Measurements from ENCODE around the gene CLRN3.

The CLRN3 gene

GRCh38 chr10:127896590-127896989, 3.8 kb upstream of the CLRN3 start:
- DNase-seq = no peak

GRCh38 chr10:127894146-127894545, 1.4 kb upstream of the CLRN3 start:
- no peak for DNase-seq

DNA sequence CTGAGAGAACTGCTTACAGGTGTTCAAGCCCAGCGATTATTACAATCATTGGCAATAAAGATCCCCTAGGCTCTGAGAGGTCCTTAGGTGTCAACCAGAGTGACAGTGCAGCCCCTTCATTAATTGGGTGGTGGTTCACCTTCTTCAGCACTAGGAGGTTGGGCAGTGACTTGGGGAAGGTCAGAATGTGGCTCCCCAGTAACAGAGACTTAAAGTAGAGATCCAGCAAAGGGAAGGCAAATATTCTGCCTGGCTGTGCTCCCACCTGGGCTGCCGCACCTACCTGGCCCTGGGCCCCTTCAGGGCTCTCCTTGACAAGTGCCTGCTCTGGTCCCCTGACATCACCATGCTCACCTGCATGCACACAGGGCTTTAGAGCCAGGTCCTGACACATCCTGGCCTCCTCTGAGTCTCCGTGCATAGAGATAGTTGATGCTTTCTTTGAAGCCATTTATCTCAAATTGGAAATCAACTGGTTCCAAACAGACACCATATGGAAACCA, 1.9 kb downstream of the CLRN3 start:
- no peak for DNase-seq

DNA sequence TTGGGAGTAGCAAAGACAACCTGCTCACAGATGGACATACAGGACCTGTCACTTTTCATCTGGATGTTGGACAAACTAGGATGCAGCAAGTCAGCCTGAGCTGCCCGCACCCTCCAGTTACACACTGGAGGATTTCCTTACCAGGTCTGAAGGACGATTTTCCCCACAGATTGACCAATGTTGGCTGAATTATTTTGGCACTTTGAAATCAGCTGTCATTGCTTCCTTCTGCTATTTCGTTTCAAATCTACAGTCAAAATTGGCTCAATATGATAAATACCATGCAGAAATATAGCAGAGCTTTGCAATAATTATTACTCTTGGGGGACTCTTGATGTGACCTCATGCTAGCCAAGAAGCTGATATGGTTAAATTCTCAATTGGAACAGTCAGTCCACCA, 2.5 kb downstream of the CLRN3 start:
- DNase-seq = no peak

- no peak for DNase-seq
Measured at GRCh38 chr10:127889605-127890195, 3.0 kb downstream of the CLRN3 start.

DNA sequence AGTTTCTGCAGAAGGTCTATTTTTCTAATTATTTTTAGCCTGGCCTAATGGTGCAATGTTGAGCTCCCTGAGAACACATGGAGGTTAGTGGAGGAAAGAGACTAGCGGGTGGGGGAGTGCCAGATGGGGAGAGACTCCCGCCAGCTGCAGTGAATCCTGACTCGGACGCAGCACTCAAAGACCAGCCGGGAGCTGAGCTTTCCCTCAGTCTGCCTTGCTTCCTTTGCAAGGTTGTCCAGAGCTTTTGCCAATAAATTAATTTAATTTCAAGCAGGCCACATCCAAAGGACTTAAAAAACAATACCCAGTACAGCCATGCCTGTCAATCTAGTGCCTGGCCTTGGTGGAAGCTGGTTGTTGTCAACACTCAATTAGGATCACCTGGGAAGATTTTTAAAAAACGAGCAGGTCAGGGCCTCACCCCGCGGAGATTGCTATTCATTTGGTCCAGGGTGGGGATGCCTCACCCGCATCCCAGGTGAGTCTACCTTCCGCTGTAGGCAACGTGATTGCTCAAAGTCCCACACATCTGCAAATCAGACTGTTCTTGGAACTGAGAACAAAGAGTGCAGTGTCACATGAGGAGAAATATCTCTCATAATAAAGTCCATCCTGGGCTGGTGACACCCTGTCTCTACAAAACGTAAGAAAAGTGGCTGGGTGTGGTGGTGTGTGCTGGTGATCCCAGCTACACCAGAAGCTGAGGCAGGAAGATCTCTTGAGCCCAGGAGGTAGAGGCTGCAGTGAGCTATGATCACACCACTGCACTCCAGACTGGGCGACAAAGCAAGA, 4.0 kb downstream of the CLRN3 start:
- DNase-seq = no peak

DNA sequence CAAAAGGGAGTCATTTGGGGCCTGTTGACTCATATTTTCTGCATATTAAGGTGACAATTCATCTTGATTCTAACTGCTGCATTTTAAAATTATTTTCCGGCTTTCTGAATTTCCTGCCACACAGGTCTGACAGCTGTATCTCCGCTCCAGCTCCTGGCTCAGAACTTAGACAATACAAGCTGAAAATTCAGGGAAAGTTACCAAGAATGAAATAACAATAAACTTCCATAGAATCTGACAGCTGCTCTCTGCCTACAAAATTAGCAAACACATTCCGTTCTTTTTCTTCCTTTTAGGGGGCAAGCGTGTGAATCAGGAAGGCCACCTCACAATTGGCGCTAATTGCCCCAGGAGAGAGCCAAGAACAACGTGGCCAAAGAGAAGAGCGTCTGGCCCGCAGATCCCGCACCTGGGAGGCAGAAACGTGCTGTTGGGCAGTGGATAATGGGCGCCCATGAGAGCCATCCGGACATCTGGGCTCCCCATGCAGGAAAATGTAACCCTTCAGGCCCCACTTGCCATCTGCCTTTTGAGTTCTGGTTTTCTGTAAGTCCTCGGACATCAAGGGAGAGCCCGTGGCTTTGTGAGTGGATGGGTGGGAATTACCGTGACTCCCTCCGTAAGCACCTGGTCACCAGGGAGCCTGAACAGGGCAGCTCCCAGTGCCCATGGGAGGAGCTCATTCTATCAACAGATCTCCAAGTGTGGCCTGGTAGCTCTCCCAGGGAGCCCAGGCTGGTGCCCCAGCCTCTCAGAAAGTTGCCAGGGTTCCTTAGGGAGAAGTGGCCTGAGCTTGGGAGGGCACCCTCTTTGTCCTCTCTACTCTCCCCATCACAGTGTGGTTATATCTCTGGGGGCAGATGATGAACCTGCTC, 5.0 kb downstream of the CLRN3 start:
- DNase-seq = no peak

DNA sequence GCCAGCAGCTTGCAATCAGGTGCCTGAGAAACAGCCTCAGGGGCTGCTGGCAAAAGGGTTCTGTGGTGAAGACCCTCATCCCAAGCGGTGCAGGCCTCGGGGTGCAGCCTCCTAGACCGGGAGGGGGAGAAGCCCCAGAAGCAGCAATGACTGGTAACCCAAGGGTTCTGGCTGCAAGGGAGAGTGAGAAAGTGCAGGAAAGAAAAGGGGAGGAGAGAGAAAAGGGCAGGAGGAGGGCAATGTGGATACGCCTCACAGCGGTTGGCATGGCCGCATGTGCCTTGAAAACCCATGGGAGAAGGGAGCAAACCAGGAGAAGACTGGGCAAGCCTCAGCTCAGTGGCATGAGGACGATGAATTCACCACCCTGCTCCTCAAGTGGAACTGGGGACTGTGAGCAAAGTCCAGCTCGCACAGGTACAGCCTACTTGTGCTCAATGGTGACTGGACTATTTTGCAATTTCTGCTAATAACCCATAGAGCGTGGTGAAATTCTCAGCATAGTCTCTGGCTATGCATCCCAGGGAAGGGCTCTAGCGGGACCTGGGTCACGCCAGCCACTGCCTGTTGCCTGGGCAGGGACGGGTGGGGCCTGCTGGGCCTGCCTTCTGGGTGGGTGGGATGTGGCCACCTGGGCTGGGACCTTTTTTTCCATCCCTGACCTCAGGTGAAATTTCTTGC, 6.2 kb downstream of the CLRN3 start:
- no peak for DNase-seq

DNA sequence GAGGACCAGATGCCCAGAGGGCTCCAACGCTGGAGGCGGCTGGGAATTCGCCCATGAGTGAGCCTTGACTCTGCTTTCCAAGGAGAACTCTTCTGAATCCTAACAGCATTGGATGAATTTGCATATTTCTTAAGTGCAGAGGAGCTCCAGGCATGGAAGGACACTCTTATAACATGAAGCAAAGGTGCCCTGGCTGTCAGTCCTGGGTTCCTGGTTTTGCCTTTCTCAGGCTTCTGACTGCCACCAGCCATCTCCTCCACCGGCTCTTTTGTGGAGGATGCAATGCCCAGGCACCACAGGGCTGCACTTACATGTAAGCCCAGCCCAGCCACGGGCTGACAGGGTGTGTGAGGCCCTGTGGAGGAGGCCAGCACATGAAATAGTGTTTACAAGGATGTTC, 8.2 kb downstream of the CLRN3 start:
- DNase-seq = no peak

DNA sequence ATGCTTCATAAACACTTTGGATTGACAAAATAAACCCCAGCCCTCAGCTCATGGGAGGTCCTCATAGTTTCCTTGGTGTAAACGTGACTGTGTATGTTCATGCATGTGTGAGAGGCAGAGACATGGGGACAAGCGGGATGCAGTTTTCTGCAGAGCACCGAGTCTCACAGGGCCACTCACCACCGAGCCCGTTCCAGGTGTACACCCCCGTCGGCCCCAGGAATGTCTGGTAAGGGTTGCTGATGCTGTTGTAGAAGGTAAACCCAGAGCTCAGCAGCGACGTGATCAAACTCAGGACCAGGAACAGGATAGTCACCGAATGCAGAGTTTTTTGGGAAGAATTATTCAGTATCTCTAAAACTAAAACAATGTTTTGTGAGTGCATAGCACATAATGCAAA, 9.2 kb downstream of the CLRN3 start:
- DNase-seq = no peak

DNA sequence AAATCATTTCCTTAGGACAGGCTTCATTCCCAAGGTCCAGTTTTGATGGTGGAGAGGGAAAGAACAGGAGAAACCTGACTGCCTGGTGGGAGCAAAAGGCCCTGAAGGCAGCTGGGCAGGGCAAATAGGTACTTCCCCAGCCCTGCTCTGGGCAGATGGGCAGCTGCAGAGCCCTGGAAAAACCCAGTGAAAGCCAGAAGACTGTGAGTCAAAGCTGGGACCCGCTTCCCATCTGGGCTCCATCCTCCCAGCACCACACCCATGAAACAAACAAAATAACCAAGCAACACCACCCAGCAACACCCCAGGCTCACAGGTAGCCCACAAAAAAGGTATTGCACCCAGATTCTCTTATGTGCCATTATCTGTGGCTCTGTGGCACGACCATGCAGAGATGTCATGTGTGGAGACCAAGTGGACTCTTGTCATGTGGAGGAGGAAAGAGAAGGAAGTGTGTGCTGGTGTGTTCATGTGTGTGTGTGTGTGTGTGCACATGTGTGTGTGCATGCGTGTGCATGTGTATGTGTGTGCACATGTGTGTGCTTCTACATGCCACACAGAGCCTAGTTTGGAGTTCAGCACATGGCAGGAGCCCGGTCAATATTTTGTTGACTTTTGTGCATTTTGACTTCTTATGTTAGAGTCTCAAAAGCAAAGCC, 9.8 kb downstream of the CLRN3 start:
- DNase-seq = no peak

GRCh38 chr10:127882391-127882790, 10.3 kb downstream of the CLRN3 start:
- DNase-seq = no peak

- DNase-seq = no peak
Measured at GRCh38 chr10:127881262-127881661, 11.5 kb downstream of the CLRN3 start.

- no peak for DNase-seq
Measured at GRCh38 chr10:127880557-127880956, 12.2 kb downstream of the CLRN3 start.

DNA sequence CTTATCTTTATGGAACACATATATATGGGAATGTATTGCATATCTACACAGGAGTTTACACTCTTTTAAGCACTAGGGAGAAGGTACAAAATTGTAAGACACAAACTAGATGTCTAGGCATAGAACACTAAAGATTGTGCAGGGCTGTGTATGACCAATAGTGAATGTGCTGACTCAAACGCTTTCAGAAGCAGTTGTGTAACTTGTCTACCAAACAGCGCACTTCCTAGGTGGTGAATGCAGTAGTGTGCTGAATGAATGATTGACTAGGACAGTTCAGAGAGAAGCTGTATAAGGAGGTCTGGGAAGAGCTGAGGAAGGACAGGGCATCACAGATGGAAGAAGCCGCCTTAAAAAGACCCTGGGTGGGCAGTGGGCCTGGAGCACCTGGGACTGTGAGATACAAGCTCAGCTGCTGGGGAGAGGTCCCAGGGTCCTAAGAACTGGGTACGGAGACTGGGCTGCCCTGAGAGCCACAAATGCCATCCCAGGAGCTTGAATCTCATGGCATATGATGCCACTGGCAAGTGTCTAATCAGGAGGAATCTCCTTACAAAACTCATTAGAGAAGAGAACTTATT, 14.2 kb downstream of the CLRN3 start:
- no peak for DNase-seq

DNA sequence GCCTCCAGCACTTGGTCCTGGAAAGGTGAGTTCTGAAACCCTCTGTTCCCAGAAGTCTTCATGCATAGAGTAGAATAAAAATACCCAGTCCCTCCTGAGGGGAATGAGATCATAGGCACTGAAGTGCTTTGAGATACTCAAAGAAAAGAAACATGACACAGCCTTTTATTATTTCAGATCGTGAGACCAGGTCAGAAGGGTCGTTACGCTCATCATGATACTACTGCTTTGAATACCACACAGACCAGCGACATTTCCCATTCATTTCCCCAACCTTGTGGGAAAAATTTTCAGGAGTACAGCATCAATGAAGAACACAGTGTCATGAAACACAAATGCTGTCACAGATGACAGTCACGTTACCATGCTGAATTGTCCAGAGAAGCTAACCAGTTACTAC, 15.0 kb downstream of the CLRN3 start:
- no peak for DNase-seq

DNA sequence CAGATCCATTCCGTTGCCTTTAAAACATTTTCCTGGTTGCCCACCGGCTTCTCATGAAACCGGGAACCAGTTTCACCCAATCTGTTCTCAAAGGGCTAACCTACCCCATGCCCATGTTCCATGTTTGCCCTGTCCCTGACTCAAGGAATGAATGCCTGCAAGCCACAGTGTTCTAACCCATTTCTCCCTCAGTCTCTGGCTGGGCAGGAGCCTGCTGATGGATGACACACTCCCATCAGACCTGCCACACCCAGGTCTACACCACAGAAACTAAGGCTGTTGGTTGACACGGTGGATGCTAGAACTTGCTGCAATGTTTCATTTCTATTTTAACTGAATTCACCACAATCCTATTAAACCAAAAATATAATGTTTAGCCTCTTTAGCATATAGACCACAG, 15.6 kb downstream of the CLRN3 start:
- no peak for DNase-seq

DNA sequence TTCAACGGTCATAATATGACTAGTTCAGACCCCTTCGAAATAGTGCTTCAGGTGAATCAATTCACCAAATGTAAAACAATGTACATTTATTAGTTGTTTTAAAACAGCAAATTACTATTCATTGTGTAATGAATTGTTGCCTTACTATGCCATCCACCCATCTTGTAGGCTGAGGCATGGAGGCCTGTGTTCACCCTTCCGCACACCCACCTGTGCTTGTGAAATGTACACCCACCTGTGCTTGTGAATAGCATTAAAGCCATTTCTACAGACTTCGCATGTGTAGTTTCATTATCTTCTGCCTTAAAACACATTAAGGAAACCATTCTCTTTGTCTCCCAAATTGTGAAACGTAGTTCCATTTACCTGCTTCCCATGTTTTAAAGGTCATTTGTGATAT, 16.8 kb downstream of the CLRN3 start:
- no peak for DNase-seq

GRCh38 chr10:127875449-127875765, 17.3 kb downstream of the CLRN3 start:
- no peak for DNase-seq

DNA sequence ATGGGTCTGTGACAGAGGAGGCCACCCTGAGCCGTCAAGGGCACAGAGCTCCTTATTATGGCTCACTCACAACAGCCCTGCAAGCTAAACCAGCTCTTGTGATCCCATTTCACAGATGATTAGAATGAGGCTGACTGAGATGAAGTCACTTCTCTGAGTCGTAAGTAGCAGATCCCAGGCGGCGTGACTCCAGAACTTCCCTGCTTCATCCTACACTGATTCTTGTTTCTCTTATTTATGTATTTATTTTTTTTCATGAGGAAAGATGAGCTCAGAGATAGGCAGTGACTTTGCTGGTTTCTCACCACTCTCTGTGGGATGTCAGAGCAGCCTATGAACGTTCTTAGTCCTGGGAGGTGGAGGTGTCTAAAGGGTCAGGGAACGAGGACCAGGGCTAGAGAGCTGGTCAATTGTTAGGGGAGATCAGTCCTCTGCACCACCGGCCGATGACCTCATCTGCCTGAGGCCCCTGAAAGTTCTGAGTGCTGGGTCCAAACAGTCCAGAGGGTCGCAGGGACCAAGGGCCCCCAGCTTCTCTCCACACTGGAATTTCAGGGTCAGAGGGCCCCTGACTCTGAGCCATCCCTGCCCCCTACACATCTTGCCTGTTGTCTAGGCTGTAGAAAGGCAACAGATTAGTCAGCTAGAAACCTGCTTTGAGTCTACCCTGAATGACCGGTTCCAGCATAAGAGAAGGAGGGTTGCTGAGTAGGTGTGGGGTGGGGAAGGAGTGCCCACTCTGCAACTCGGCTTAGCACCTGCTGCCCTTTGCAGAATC, 17.9 kb downstream of the CLRN3 start:
- DNase-seq = no peak

DNA sequence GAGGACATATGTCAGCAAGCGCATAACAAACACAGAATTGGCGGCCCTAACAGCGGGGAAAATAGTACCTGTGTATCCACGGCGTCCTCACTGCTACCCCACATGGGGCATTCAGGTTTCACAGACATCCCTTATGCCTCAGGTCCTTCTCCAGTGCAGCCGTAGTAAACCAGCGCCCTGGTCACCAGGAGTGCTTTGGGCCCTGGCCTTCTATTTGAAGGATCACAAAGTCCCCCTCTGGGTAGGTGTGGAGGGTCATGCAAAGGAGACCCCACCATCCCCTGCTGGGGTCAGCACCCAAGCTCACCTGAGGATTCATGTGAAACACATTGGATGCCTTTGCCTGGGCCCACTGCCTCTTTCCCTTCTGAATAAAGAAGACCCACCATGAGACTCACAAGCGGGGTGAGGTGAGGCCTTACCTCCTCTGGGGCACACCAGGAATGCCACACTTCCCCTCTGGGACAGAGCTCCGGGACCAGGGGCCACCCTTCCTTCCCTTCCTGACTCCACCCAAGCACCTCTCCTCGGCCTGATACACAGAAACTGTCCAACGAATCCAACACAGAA, 18.8 kb downstream of the CLRN3 start:
- no peak for DNase-seq
